Chondrocyte (in vitro differentiated cells): ENCODE data around the gene DERA. TPM values are rescaled to one million over a fixed set of nuclear protein-coding genes. Genes with fewer than 3 reads are reported as not detected.

Experiments
- DNase-seq: peaks from one replicate; pipeline ENCODE4 v3.0.0; 2021; ENCODE audit warnings: mixed read lengths, low spot score
- H3K27ac Mint-ChIP-seq: one replicate; pipeline ENCODE4 v1.8.0; 2021; ENCODE audit warnings: mild to moderate bottlenecking, moderate library complexity, mixed read lengths; ENCODE audit not compliant: unreplicated experiment
- H3K27me3 Mint-ChIP-seq: 2 replicates; pipeline ENCODE4 v1.8.0; 2021; ENCODE audit warnings: low read depth, mixed read lengths
- H3K36me3 Mint-ChIP-seq: 2 replicates; pipeline ENCODE4 v1.8.0; 2021; ENCODE audit warnings: low read depth, mixed read lengths
- H3K4me1 Mint-ChIP-seq: 2 replicates; pipeline ENCODE4 v1.8.0; 2021; ENCODE audit warnings: low read depth, mild to moderate bottlenecking, mixed read lengths
- H3K4me3 Mint-ChIP-seq: one replicate; pipeline ENCODE4 v1.8.0; 2021; ENCODE audit warnings: mild to moderate bottlenecking, moderate library complexity, mixed read lengths; ENCODE audit not compliant: unreplicated experiment
- H3K9me3 Mint-ChIP-seq: 2 replicates; pipeline ENCODE4 v1.8.0; 2021; ENCODE audit warnings: low read depth, mixed read lengths
- CTCF ChIP-seq: fragments of 200-600 bp; sonication (generic); IDR thresholded peaks from 2 replicates; pipeline ENCODE4 v1.5.0; 2021; ENCODE audit warnings: antibody characterized with exemption, mild to moderate bottlenecking, moderate library complexity
- total RNA-seq: library from RNA; stranded (reverse); gene quantifications from 3 replicates; pipeline ENCODE4 v1.2.1, GENCODE V29; 2021

DERA gene
- total RNA-seq, 1 donor from 2014 or later: 15.5 TPM

GRCh38 chr12:15882118-15882971 lies 28.8 kb upstream of the DERA start, which contains the start of gene STRAP:
STRAP (plus strand) TSS chr12:15882387; CDS start chr12:15882708, 321 bp downstream.
- peak; percentile 8 for TF ChIP-seq CTCF

GRCh38 chr12:15883536-15883935 lies 27.6 kb upstream of the DERA start:
- no peak for TF ChIP-seq CTCF
- Mint-ChIP-seq H3K27ac (peak overlapping the region; percentile 99), H3K4me1 (peaks cover 64% of the 10 kb centered on the region), H3K4me3 (peak overlapping the region; percentile 94), H3K27me3 (no peaks in the 10 kb centered on the region), H3K9me3 (no peaks in the 10 kb centered on the region), H3K36me3 (peaks cover 12% of the 10 kb centered on the region)
- no peak for DNase-seq

More at GRCh38 chr12:15882118-15882971, 28.8 kb upstream of the DERA start, which contains the start of gene STRAP:
- peaks cover 7% of the 10 kb centered on the region for H3K9me3 Mint-ChIP-seq
- peaks cover 52% of the 10 kb centered on the region for H3K4me1 Mint-ChIP-seq
- peak; percentile 98 for DNase-seq
- peak within 1 kb of the TSS; percentile 94 for H3K4me3 Mint-ChIP-seq
- peaks cover 12% of the 10 kb centered on the region for H3K36me3 Mint-ChIP-seq
- no peaks in the 10 kb centered on the region for H3K27me3 Mint-ChIP-seq
- H3K27ac Mint-ChIP-seq: peak within 1 kb of the TSS; percentile 99

GRCh38 chr12:15886372-15887042 lies 24.6 kb upstream of the DERA start:
- TF ChIP-seq CTCF: no peak
- Mint-ChIP-seq H3K9me3 (no peaks in the 10 kb centered on the region), H3K27ac (peak overlapping the region; percentile 71), H3K4me3 (no peak overlapping the region), H3K36me3 (peaks cover 20% of the 10 kb centered on the region), H3K27me3 (no peaks in the 10 kb centered on the region), H3K4me1 (peaks cover 61% of the 10 kb centered on the region)
- DNase-seq: no peak

- Mint-ChIP-seq H3K4me3 (no peak overlapping the region), H3K27me3 (no peaks in the 10 kb centered on the region), H3K36me3 (peaks cover 21% of the 10 kb centered on the region), H3K4me1 (peaks cover 56% of the 10 kb centered on the region), H3K9me3 (no peaks in the 10 kb centered on the region), H3K27ac (peak overlapping the region; percentile 70)
- no peak for TF ChIP-seq CTCF
- DNase-seq: no peak
Measured at GRCh38 chr12:15887043-15887817, 23.9 kb upstream of the DERA start.
